ENCODE data around the gene ARSI.

DNA sequence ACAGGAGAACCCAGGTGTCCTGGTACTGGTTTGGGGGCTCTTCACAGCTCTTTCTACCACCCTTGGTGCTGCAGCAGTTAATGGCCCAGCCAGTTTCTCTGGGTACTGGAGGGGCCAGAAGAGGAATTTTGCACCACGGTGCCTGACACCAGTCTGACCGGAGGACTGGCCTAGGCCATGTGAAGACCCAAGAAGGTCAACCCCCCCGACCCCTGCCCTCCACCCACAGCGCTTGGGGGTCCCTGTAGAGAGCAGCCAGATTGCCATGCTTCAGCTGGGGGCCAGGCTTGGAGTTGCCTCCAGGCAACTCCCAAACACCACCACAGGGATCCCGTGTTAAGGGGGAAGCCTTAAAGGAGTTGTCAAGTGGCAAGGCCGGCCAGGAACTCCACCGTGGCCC lies 6.2 kb downstream of the ARSI start:
- TF ChIP-seq, protein P1, sequence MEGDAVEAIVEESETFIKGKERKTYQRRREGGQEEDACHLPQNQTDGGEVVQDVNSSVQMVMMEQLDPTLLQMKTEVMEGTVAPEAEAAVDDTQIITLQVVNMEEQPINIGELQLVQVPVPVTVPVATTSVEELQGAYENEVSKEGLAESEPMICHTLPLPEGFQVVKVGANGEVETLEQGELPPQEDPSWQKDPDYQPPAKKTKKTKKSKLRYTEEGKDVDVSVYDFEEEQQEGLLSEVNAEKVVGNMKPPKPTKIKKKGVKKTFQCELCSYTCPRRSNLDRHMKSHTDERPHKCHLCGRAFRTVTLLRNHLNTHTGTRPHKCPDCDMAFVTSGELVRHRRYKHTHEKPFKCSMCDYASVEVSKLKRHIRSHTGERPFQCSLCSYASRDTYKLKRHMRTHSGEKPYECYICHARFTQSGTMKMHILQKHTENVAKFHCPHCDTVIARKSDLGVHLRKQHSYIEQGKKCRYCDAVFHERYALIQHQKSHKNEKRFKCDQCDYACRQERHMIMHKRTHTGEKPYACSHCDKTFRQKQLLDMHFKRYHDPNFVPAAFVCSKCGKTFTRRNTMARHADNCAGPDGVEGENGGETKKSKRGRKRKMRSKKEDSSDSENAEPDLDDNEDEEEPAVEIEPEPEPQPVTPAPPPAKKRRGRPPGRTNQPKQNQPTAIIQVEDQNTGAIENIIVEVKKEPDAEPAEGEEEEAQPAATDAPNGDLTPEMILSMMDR (conservative IDR thresholded peaks at IDR 0.05; ENCODE audit: low read depth, low read length): no peak
- TF ChIP-seq EZH2 (IDR thresholded peaks at IDR 0.05; ENCODE audit: low read length, unreplicated experiment) (no peak), EZH2phosphoT487 (IDR thresholded peaks at IDR 0.05; ENCODE audit: borderline replicate concordance, low read length) (no peak)

Measured in PC-3 (cell line).